Fibroblast of the aortic adventitia (primary cell): ENCODE results near the gene PDZRN4. TPM values are rescaled to one million over a fixed set of nuclear protein-coding genes. Genes with fewer than 3 reads are reported as not detected.

Experiments
- DNase-seq: peaks from one replicate; pipeline ENCODE4 v3.0.0-alpha.2; 2010; ENCODE audit warnings: low read depth
- H3K4me3 ChIP-seq: 2 replicates; pipeline ENCODE4 v1.5.1; 2011; ENCODE audit warnings: low read depth, mild to moderate bottlenecking, control low read depth, low read length, moderate library complexity
- total RNA-seq: library from RNA; depleted of rRNA; stranded (reverse); fragments of >200 nt; gene quantifications from 2 replicates; pipeline ENCODE4 v1.2.3, GENCODE V29; 2012; ENCODE audit warnings: low replicate concordance
- TF ChIP-seq, protein P1 (sequence below): IDR thresholded peaks from 2 replicates; pipeline ENCODE4 v1.5.1; 2011; ENCODE audit warnings: mild to moderate bottlenecking, low read length, control low read depth, inconsistent platforms; ENCODE audit not compliant: insufficient read depth

PDZRN4 gene
- total RNA-seq, 1 donor: not detected

DNA sequence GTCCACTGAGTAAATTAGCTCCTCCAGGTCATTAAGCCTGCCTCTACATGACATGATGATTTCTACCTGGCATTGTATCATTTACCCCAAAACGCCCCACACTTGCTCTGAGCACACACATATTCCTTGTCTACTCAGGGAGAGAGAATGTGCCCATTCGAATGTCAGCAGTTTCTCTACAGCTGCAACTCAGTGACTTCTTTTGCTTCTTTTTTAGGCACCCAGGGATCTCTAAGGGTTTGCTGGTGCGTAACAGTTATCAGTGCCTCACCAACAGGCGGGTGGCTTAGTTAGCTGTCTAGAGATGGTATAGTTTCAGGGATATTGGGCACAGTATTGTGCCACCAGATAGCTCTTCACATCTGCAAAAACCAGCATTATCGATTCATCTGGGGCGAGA lies 316.9 kb downstream of the PDZRN4 start:
- no peak for DNase-seq
- H3K4me3 ChIP-seq: no peak overlapping the region
- TF ChIP-seq, protein P1, sequence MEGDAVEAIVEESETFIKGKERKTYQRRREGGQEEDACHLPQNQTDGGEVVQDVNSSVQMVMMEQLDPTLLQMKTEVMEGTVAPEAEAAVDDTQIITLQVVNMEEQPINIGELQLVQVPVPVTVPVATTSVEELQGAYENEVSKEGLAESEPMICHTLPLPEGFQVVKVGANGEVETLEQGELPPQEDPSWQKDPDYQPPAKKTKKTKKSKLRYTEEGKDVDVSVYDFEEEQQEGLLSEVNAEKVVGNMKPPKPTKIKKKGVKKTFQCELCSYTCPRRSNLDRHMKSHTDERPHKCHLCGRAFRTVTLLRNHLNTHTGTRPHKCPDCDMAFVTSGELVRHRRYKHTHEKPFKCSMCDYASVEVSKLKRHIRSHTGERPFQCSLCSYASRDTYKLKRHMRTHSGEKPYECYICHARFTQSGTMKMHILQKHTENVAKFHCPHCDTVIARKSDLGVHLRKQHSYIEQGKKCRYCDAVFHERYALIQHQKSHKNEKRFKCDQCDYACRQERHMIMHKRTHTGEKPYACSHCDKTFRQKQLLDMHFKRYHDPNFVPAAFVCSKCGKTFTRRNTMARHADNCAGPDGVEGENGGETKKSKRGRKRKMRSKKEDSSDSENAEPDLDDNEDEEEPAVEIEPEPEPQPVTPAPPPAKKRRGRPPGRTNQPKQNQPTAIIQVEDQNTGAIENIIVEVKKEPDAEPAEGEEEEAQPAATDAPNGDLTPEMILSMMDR: no peak

DNA sequence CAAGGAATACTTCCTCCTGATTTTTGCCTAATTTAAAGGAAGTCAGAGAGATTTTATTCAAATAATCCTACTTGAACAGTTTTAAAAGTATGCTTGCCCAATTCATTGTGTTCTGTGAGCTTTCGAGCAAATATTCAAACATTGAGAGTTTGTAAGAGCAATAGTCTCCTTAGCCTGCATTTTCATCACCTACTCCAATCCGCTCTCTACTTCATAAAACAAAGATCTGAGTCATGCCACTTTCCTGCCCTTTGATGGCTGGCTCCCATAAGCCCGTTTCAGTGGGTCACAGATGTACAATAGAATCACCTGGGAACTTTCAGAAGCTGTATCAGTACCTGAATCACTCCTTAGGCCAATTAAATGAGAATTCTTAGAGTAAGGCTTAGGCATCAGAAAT lies 319.2 kb downstream of the PDZRN4 start:
- TF ChIP-seq, protein P1: no peak
- H3K4me3 ChIP-seq: no peak overlapping the region
- DNase-seq: no peak

DNA sequence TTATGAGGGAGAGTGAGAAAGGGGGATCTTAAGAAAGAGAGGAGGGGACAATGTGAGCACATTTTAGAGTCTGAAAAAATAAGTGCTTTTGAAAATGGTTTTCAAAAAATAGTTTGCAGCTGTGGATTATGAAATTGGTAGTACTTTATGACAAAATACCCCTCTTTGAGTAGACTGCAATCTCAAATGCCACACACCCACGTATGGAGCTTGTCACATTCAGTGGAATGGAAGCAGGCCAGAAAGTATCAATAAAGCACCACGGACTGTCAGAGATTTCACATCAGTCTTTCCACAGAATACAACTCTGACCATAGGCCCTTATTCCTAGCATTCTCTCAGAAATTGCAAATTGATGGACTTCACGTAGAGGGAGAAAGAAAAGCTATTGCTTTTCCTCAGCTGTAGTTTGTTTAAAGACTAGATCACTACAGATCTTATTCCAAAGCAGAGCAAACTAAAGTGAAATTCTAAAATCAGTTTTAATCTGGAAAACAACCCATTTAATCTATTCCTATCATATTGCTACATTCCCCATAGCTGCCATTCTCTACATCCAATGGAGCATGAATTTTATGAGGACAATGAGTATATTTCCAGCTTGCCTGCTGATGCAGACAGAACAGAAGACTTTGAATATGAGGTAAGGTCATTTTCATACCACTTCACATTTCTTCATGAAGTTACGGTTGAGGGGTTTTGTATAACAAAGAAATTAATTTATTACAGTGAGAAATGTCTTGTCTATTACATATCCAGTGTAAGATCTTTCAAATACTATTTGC lies 321.3 kb downstream of the PDZRN4 start:
- DNase-seq: no peak
- no peak overlapping the region for H3K4me3 ChIP-seq
- TF ChIP-seq, protein P1: no peak

DNA sequence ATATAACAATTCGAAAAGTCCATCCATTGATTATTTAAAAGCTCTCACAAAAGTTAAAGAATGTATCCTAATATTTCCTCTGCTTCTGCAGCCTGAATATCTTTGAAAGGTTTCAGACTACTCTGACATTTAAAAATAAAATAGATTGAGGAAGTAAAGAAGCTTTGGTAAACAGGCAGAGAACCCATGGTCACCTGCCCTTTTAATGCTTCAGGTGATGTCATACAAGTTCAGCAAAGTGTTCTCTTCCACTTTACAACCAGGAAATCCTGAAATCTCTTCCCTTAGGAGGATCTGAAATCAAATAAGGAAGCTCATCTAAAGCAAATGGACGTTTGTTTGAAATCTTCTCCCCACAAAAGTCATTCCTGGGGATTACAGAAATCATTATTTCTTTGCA lies 322.4 kb downstream of the PDZRN4 start:
- no peak overlapping the region for H3K4me3 ChIP-seq
- DNase-seq: no peak
- TF ChIP-seq, protein P1: no peak

DNA sequence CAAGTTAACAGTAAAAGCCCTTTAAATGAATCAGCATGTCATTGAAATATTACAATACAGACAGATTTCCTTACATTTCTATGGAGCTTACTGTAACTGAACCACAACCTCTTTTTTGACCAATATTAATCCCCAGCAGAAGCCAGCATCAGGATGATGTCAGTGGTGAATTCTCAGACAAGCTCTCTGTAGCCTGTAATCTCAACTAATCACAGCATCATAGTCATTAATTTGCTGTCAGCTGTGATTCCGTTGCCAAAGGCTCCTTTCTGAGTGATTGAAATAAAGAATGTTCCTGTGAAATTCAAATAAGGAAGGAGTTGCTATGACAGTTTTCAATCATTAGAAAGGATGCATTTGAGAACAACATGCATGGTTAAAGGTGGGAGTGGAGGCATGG lies 323.1 kb downstream of the PDZRN4 start:
- DNase-seq: no peak
- TF ChIP-seq, protein P1: no peak
- H3K4me3 ChIP-seq: no peak overlapping the region

DNA sequence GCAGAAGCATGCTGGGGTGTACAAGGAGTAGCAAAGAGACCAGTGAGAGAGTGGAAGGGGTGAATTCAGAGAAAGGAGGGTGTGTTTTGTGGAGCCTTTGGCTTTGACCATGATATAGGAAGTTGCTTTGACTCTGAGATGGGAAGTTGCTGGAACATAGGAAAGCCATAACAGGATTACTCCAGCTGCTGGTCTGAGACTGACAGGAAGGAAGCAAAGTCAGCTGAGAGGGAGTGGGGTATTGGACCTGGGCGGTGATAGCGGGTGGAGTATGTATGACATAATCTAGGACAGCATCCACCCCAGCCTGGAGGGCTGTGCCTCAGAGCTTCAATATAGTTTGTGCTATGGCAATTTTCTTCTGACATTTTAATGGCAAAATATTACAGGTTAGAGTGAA lies 324.4 kb downstream of the PDZRN4 start:
- DNase-seq: no peak
- H3K4me3 ChIP-seq: no peak overlapping the region
- TF ChIP-seq, protein P1: no peak
